Left renal cortex interstitium (tissue), 4 donors: Measurements from ENCODE around the gene SEC24D. TPM values are rescaled to one million over a fixed set of nuclear protein-coding genes. Genes with fewer than 3 reads are reported as not detected.

Experiments
- DNase-seq, 4 donors: peaks; one replicate each; pipeline ENCODE4 v3.0.0-alpha.2; 2013; ENCODE audit warnings: low read depth in 4 of 4, low spot score in 2 of 4, missing footprints in 1 of 4
- polyA plus RNA-seq, 4 donors: library from polyadenylated mRNA; unstranded; fragments of 120-200 nt; gene quantifications; one replicate each; pipeline ENCODE4 v1.2.1, GENCODE V29; 2013; ENCODE audit not compliant: insufficient read length in 4 of 4

The SEC24D gene
- polyA plus RNA-seq, 4 donors: 33.5 to 45.0 (median 38.4) TPM

GRCh38 chr4:118775405-118775804 is 60.5 kb downstream of the SEC24D start:
- DNase-seq: no peak

DNA sequence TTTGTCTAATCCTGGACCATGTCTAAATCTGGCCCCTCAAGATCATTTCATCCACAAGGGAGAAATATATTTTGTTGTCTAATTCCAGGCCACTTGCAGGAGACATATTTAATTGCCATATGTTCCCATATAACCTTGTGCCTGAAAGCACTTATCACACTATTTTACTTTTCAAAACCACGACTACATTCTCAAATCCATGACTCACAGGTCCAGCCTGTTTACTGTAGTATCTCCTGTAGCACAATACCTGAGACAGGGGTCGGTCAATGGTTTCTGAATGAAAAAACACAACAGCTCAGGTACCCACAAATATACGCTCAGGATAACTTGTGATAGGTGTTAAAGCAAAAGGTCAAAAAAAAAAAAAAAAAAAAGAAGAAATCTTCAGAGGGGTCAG is 60.9 kb downstream of the SEC24D start:
- DNase-seq: no peak

DNA sequence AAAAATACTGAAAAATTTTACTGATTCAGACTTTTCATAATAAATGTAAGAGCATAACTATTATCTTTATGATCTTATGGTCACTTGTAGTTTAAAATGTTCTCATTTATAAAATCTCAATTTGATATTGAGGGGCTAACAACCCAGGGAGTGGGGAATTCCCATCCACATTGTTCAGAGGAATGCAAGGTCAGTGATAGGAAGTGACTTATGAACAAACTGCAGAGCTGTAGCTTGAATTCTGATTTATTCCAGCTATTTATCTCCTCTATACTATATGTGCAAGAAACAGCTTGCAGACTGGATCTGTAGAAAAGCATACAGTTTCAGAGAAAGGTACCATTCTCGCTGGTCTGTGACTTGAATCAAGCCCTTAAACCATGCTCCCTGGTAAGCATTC is 61.6 kb downstream of the SEC24D start:
- no peak for DNase-seq

- DNase-seq: no peak
These were observed 62.5 kb downstream of the SEC24D start for GRCh38 chr4:118773429-118773792.

DNA sequence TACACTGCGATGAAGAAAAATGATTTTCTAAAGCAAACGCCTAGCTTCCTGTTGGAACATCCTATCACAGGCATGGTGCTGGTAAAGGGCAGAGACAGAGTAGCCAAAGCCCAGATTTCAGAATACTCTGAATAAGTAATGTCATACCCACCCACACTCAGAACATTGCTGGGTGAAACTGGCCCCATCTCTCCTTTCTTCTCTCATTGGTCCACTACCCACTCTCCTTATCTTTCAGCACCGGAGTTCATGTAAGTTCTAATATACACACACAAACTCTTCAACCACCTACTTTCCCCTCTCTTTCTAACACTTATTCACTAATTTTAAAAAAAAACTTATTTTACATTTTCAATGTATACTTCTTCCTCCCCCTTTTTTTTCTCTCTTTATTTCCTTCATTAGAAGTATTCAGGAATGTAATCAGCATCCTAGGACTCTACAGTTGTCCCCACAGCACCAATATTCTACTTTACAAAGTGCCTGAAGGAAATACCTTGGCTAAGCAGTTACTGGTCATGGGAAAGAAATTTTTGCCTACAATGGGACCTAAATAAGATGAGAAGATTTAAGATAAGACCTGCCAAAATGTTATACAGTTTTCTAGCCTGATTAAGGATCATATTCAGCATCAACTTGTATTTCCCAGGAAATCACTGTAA is 63.0 kb downstream of the SEC24D start:
- no peak for DNase-seq

GRCh38 chr4:118772081-118772766 is 63.7 kb downstream of the SEC24D start:
- DNase-seq: peak in 2 of 4 donors; percentile 38 to 53

DNA sequence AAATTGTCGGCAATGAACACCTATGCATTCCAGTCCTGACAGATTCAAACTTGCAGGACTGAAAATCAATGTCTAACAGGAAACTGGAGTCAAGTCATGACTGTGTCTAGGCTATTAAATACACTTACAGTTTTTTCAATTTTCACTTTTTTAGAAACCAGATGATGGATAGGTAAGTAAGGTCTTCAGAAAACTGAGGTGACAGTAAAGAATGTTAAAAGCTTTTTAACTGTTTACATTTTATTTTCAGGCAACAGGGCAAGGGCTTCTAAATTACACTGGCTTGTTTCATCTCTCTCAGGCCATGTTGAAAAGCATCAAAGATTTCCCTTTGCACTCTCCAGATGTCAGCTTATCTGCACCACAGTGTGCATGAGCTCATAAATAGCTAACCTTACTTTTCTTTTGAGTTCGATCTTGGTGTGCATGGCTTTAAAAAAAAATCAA is 65.2 kb downstream of the SEC24D start:
- no peak for DNase-seq

DNA sequence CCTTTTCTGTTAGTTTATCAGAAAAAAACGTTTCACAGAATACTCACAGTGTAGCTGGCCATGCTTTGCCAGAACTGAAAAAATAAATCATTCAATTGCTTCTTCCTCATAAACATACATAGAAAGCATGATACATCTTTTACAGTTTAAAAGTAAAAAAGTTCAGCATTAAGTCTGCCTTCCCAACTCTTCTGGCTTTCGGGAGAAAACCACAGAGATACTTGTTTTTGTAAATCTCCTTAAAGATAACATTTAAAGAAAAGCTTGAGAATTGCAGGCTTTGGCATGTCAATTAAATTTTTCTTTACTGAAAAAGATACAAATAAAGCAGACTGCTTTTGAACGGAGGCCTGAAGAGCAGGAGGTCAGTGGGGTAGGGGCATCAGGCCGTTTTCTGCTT is 66.8 kb downstream of the SEC24D start:
- DNase-seq: no peak

DNA sequence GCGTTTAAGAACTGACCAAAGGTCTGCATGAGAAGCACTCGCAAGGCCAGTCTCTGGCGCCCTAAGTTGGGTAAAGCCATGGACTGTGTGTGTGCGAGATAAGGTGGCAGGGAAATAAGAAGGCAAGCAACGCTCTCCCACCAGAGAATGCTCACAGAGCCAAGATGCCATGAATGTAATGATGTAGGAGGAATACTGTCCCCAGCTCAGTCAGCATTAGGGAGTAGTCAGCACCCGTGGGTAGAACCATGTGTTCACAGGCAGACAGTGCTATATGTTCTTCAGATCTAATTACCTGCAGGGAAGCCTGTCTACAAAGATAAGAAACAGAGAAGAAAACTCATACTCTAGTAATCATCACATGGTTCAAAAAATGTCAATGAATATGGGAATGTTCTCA is 68.8 kb downstream of the SEC24D start:
- DNase-seq: no peak

DNA sequence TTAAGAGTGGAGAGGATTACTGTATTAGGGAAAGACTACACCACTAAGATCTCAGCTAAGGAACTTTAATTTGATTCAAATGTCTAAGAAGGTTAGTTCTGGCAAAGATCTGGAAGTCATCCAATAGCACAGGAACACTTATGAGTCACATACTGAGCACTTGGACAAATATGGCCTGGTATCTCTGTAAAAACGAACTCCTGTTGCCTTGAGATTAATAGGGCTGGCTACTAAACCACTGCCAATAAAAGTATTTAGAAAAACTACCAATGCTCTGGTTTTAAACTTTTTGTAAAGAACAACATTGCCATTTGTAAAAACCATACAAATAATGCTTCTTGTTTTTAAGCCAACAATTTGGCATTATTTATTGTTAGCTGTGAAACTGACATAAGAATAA is 70.5 kb downstream of the SEC24D start:
- no peak for DNase-seq

DNA sequence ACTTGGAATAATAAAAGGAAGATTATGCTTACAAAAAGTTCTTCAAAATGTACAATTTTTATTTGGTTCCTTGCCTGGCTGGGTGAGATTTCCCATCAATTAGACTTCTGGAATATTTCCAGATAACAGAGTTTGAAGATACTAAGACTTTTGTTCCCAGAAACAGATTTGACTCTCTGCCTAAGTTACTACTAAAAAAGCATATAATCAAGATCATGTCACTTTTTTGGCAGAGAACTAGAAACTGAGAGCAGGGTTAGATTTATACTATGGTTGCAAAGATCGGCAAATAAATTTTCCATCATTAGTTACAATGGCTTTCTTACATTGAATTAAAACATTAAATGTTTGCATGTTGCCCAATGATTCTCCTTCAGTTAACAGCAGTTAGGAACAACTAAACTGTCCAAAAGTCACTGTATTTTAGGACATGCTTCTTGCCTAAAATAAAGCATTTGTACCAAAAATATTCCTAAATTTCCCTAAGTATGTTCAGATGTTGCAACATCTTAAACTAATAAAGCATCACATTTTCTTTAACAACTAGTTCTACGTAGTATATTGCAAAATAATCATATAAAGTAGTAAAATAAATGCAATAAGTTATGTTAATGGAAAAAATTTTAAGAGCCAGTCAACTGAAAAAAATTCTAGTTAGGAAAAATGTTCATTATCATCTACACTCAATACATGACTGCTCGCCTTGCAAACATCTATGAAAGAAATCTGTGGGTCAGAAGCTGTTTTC is 73.0 kb downstream of the SEC24D start:
- DNase-seq: peak in 1 of 4 donors; percentile 48

GRCh38 chr4:118762155-118762554 is 73.8 kb downstream of the SEC24D start:
- no peak for DNase-seq

GRCh38 chr4:118761397-118762016 is 74.4 kb downstream of the SEC24D start:
- DNase-seq: no peak

- DNase-seq: no peak
These were observed 75.4 kb downstream of the SEC24D start for GRCh38 chr4:118760493-118760892.

DNA sequence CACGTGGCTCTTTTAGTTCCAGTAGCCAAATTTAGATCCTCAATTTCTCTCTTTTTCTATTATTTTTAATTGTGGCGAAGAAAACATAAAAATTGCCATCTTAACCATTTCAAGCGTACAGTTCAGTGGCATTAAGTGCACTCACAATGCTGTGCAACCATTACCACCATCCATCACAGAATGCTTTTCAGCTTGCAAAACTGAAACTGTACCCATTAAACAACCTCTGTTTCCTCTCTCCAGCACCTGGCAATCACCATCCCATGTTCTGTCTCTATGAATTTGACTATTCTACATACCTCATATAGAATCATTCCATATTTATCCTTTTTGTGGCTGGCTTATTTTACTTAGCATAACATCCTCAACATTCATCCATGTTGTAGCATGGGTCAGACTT is 75.8 kb downstream of the SEC24D start:
- no peak for DNase-seq

GRCh38 chr4:118759481-118759880 is 76.4 kb downstream of the SEC24D start:
- DNase-seq: no peak

- DNase-seq: no peak
These were observed 77.6 kb downstream of the SEC24D start for GRCh38 chr4:118758293-118758692.

GRCh38 chr4:118757761-118758251 is 78.1 kb downstream of the SEC24D start:
- no peak for DNase-seq

DNA sequence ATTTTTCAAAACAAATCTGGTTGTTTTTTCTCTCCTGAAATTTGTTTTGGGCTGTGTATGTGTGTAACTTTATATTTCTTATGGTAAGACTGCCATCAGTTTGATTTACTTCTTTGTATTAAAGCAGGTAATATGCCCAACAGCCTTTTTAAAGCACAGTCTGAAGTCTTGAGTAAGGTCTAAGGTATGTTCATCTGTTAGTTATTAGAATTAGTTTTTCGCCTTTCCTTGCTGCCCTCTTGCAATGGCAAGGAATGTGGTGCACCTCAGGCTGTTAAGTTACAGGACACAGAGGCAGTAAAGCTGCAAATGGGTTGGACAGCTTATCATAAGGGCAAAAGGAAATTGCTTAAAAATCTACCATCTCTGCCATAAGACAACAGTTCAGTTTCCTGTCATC is 79.0 kb downstream of the SEC24D start:
- DNase-seq: no peak

DNA sequence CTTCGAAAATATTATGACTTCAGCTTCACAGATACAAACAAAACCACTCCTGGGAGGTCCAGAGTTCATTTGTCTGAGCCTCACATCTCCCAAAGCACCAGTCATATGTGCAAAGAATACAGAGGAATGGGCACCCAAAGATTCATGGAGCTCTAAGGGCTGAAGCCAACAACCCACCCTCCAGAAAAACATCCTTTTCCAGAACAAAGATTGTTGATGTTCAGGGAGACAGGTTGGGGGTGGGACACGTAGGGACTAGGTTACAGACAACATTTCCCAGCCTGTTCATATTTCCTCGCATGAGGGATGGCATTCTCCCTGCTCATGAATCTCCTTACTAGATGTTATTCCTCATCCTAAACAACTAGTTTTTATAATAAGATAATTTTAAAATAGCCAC is 79.5 kb downstream of the SEC24D start:
- no peak for DNase-seq
